PC-3 (cell line): ENCODE measurements around the gene MTHFD1L.

Experiments
- CTCF ChIP-seq: fragments of 300-600 bp; sonication (generic); conservative IDR thresholded peaks from 2 replicates; pipeline ENCODE4 v1.5.1; 2017; ENCODE audit warnings: antibody characterized with exemption, low read depth, mild to moderate bottlenecking, low read length
- EZH2 ChIP-seq: fragments of 300-600 bp; sonication (generic); IDR thresholded peaks from one replicate; pipeline ENCODE4 v1.6.1; 2017; ENCODE audit warnings: antibody characterized with exemption, mild to moderate bottlenecking, low read length; ENCODE audit not compliant: unreplicated experiment

- no peak for TF ChIP-seq CTCF
- TF ChIP-seq EZH2: no peak
Observed at GRCh38 chr6:150914372-150914771, 48.9 kb downstream of the MTHFD1L start.
